ENCODE data around the gene NCMAP. TPM values are rescaled to one million over a fixed set of nuclear protein-coding genes. Genes with fewer than 3 reads are reported as not detected.

NCMAP gene
- total and polyA plus RNA-seq, 10 donors = 0.03 to 0.22 (median 0.10) TPM; not detected in 5

- Histone ChIP-seq H3K36me3 (no peaks in the 10 kb centered on the region), H3K9me3 (no peaks in the 10 kb centered on the region), H3K27ac (no peak overlapping the region), H3K4me1 (no peaks in the 10 kb centered on the region), H3K4me3 (no peak overlapping the region), H3K27me3 (replicated peaks in 1 of 7) (peaks cover 0 to 18% (median 0%) of the 10 kb centered on the region in 7 donors)
- 77 to 87% (median 81%) methylated on average over 3 of the region's 3 CpGs for WGBS, 5 donors
- intact Hi-C loops (cut with DNase I; ENCODE audit: low total_unique reads) = no loop called here
- no peak for TF ChIP-seq CTCF (IDR thresholded peaks at IDR 0.05 in 8 of 11, conservative IDR thresholded peaks at IDR 0.05 in 3 of 11)
- DNase-seq = no peak
Measured at GRCh38 chr1:24609949-24610517, 54.1 kb downstream of the NCMAP start.

GRCh38 chr1:24619376-24619775 lies 63.5 kb downstream of the NCMAP start:
- Histone ChIP-seq H3K27ac (no peak overlapping the region), H3K4me3 (no peak overlapping the region), H3K9me3 (no peaks in the 10 kb centered on the region), H3K4me1 (no peaks in the 10 kb centered on the region), H3K36me3 (no peaks in the 10 kb centered on the region), H3K27me3 (replicated peaks in 1 of 7) (peaks cover 0 to 10% (median 0%) of the 10 kb centered on the region in 7 donors)
- 81 to 91% (median 87%) methylated on average over 5 of the region's 5 CpGs for WGBS, 5 donors
- TF ChIP-seq POLR2AphosphoS5 (IDR thresholded peaks at IDR 0.05) (no peak), CTCF (IDR thresholded peaks at IDR 0.05 in 8 of 11, conservative IDR thresholded peaks at IDR 0.05 in 3 of 11) (no peak)
- intact Hi-C loops (cut with DNase I; ENCODE audit: low total_unique reads) = no loop called here
- DNase-seq = no peak

- no peak for DNase-seq
- Histone ChIP-seq H3K36me3 (no peaks in the 10 kb centered on the region), H3K4me1 (no peaks in the 10 kb centered on the region), H3K27ac (no peak overlapping the region), H3K9me3 (no peaks in the 10 kb centered on the region), H3K27me3 (replicated peaks in 1 of 7) (peaks cover 0 to 17% (median 0%) of the 10 kb centered on the region in 7 donors), H3K4me3 (no peak overlapping the region)
- no peak for TF ChIP-seq POLR2AphosphoS5 (IDR thresholded peaks at IDR 0.05)
- TF ChIP-seq CTCF (IDR thresholded peaks at IDR 0.05 in 8 of 11, conservative IDR thresholded peaks at IDR 0.05 in 3 of 11) = no peak
- TF ChIP-seq POLR2A (IDR thresholded peaks at IDR 0.05) = no peak
- intact Hi-C loops (cut with DNase I; ENCODE audit: low total_unique reads) = no loop called here
- whole genome bisulfite sequencing, 5 donors = 73 to 89% (median 80%) methylated on average over 5 of the region's 5 CpGs
Measured at GRCh38 chr1:24620678-24621077, 64.8 kb downstream of the NCMAP start.

GRCh38 chr1:24621121-24621520 lies 65.2 kb downstream of the NCMAP start:
- H3K9me3 ChIP-seq = no peaks in the 10 kb centered on the region
- no peaks in the 10 kb centered on the region for H3K36me3 ChIP-seq
- intact Hi-C loops (cut with DNase I; ENCODE audit: low total_unique reads) = no loop called here
- H3K27me3 ChIP-seq (replicated peaks in 1 of 7) = peaks cover 0 to 21% (median 0%) of the 10 kb centered on the region in 7 donors
- WGBS, 5 donors = 80 to 93% (median 91%) methylated on average over 5 of the region's 5 CpGs
- H3K27ac ChIP-seq = peak overlapping the region in 1 of 8 donors; percentile 22
- H3K4me1 ChIP-seq = no peaks in the 10 kb centered on the region
- TF ChIP-seq POLR2A (IDR thresholded peaks at IDR 0.05) = no peak
- TF ChIP-seq CTCF (IDR thresholded peaks at IDR 0.05 in 8 of 11, conservative IDR thresholded peaks at IDR 0.05 in 3 of 11) = no peak
- TF ChIP-seq POLR2AphosphoS5 (IDR thresholded peaks at IDR 0.05) = no peak
- no peak for DNase-seq
- no peak overlapping the region for H3K4me3 ChIP-seq

Data from spleen (tissue), 11 donors.